Limb (tissue), 2 donors: ENCODE data around the gene MAGEB17.
"Not testable (repeated sequence)": the region's sequence is repeated elsewhere in the genome, so short reads cannot be mapped to it uniquely, and the experiment has no call there.

Source experiments
- DNase-seq, 2 donors: peaks; one replicate each; pipeline ENCODE4 v3.0.0-alpha.2; 2016; ENCODE audit errors: extremely low spot score in 2 of 2

The MAGEB17 gene

GRCh38 chrX:16167181-16167580 is at the start of gene MAGEB17:
TSS of gene MAGEB17 (plus strand) at chrX:16167481. CDS start at chrX:16170383, 2,902 bp downstream.
- DNase-seq = no peak

GRCh38 chrX:16119353-16120220 is 47.7 kb upstream of the MAGEB17 start:
- DNase-seq = no peak

- no peak for DNase-seq
Observed at GRCh38 chrX:16120431-16120830, 46.9 kb upstream of the MAGEB17 start.

- peak; percentile 68 to 76 for DNase-seq
Observed at GRCh38 chrX:16123222-16123786, 44.0 kb upstream of the MAGEB17 start, which contains the start of gene GRPR. TSS of gene GRPR (plus strand) at chrX:16123565. CDS start at chrX:16123954, 389 bp downstream.

GRCh38 chrX:16124201-16124600 is 43.1 kb upstream of the MAGEB17 start:
- DNase-seq = no peak

GRCh38 chrX:16125520-16126149 is 41.6 kb upstream of the MAGEB17 start:
- DNase-seq = no peak

- DNase-seq = no peak
Observed at GRCh38 chrX:16130707-16131106, 36.6 kb upstream of the MAGEB17 start.

GRCh38 chrX:16134936-16135335 is 32.3 kb upstream of the MAGEB17 start:
- DNase-seq = no peak

- DNase-seq = no peak
Observed at GRCh38 chrX:16136080-16136479, 31.2 kb upstream of the MAGEB17 start.

GRCh38 chrX:16137416-16138107 is 29.7 kb upstream of the MAGEB17 start:
- DNase-seq = no peak

- no peak for DNase-seq
Observed at GRCh38 chrX:16138108-16138427, 29.2 kb upstream of the MAGEB17 start.

GRCh38 chrX:16140448-16140847 is 26.8 kb upstream of the MAGEB17 start:
- DNase-seq = no peak

GRCh38 chrX:16140983-16141382 is 26.3 kb upstream of the MAGEB17 start:
- DNase-seq = no peak

- DNase-seq = no peak
Observed at GRCh38 chrX:16141422-16142245, 25.6 kb upstream of the MAGEB17 start.

- no peak for DNase-seq
Observed at GRCh38 chrX:16142246-16142558, 25.1 kb upstream of the MAGEB17 start.

- DNase-seq = no peak
Observed at GRCh38 chrX:16143968-16144367, 23.3 kb upstream of the MAGEB17 start.

- no peak for DNase-seq
Observed at GRCh38 chrX:16144420-16144819, 22.9 kb upstream of the MAGEB17 start.

GRCh38 chrX:16145093-16145492 is 22.2 kb upstream of the MAGEB17 start:
- not testable (repeated sequence) for DNase-seq

- no peak for DNase-seq
Observed at GRCh38 chrX:16145656-16146055, 21.6 kb upstream of the MAGEB17 start.

- DNase-seq = no peak
Observed at GRCh38 chrX:16148896-16149295, 18.4 kb upstream of the MAGEB17 start.

GRCh38 chrX:16155581-16156096 is 11.6 kb upstream of the MAGEB17 start:
- DNase-seq = no peak
